K562 (cell line): Measurements from ENCODE around the gene HMG20B. TPM values are rescaled to one million over a fixed set of nuclear protein-coding genes. Genes with fewer than 3 reads are reported as not detected.

Experiments
- CBFA2T2 ChIP-seq: fragments of 450-650 bp; conservative IDR thresholded peaks from 2 replicates; pipeline ENCODE4 v1.6.1; 2017; ENCODE audit warnings: mild to moderate bottlenecking
- DACH1 ChIP-seq: fragments of 450-650 bp; IDR thresholded peaks from 2 replicates; pipeline ENCODE4 v1.6.1; 2018; ENCODE audit not compliant: partially characterized antibody
- NKRF ChIP-seq: fragments of 450-650 bp; IDR thresholded peaks from 2 replicates; pipeline ENCODE4 v1.6.1; 2016; ENCODE audit warnings: borderline replicate concordance
- NUFIP1 ChIP-seq: fragments of 450-650 bp; IDR thresholded peaks from 2 replicates; pipeline ENCODE4 v1.6.1; 2018; ENCODE audit not compliant: partially characterized antibody
- PRMT5 ChIP-seq: sonication (generic); formaldehyde crosslinking; IDR thresholded peaks from 2 replicates; pipeline ENCODE4 v1.5.0; 2020; ENCODE audit warnings: missing genetic modification reagents
- SMARCB1 ChIP-seq: IDR thresholded peaks from 2 replicates; pipeline ENCODE4 v1.6.1; 2011; ENCODE audit warnings: improper control_type of control experiment, low read depth; ENCODE audit not compliant: insufficient read length
- SMC3 ChIP-seq: conservative IDR thresholded peaks from 2 replicates; pipeline ENCODE4 v1.6.1; 2011; ENCODE audit warnings: low read depth, low read length, improper control_type of control experiment; ENCODE audit not compliant: insufficient read depth
- SNAPC5 ChIP-seq: fragments of 250-450 bp; sonication (Bioruptor Pico); IDR thresholded peaks from 2 replicates; pipeline ENCODE4 v1.8.0; 2021; ENCODE audit warnings: moderate library complexity, mild to moderate bottlenecking, inconsistent platforms
- TAF1 ChIP-seq: IDR thresholded peaks from 2 replicates; pipeline ENCODE4 v1.6.1; 2011; ENCODE audit warnings: mild to moderate bottlenecking, low read length, moderate library complexity; ENCODE audit not compliant: insufficient read depth, control insufficient read depth, severe bottlenecking; ENCODE audit errors: extremely low read depth
- TGIF2 ChIP-seq: sonication (generic); formaldehyde crosslinking; IDR thresholded peaks from 2 replicates; pipeline ENCODE4 v1.8.1; 2022; ENCODE audit warnings: mild to moderate bottlenecking, missing genetic modification reagents, moderate library complexity
- TSC22D4 ChIP-seq: fragments of 450-650 bp; IDR thresholded peaks from 2 replicates; pipeline ENCODE4 v1.6.1; 2016; ENCODE audit warnings: missing genetic modification characterization, missing biosample characterization, control low read depth
- ZNF3 ChIP-seq: fragments of 250-450 bp; sonication (Bioruptor Pico); IDR thresholded peaks from 2 replicates; pipeline ENCODE4 v1.5.0; 2021; ENCODE audit warnings: mild to moderate bottlenecking, moderate library complexity
- ZNF407 ChIP-seq: fragments of 450-650 bp; IDR thresholded peaks from 2 replicates; pipeline ENCODE4 v1.6.1; 2016; ENCODE audit warnings: low read depth
- ZNF764 ChIP-seq: fragments of 250-450 bp; sonication (Bioruptor Pico); IDR thresholded peaks from 2 replicates; pipeline ENCODE4 v1.4.0; 2020; ENCODE audit warnings: low read depth, mild to moderate bottlenecking, moderate library complexity
- polyA plus RNA-seq, 8 experiments: library from polyadenylated mRNA; depleted of rRNA in 4 of 8; stranded (reverse) in 5 of 8; unstranded in 3 of 8; fragments of >200 nt; fragmentation: Nextera tagmentation in 2 of 8; fragmentation: Illumina TruSeq in 1 of 8; extraction: Ambion mirVana in 2 of 8; extraction: Trizol in 1 of 8; gene quantifications; 2 replicates each; pipeline versions ENCODE4 v1.2.1 to v1.2.3, GENCODE V29; 2011 to 2014; ENCODE audit warnings: inconsistent platforms in 1 of 8, missing spikeins in 1 of 8
- total RNA-seq, 7 experiments: library from RNA; depleted of rRNA in 6 of 7; stranded (reverse); fragments of >200 nt in 6 of 7; fragmentation: Illumina TruSeq in 2 of 7; extraction: Trizol in 2 of 7; gene quantifications; 2 replicates each; pipeline versions ENCODE4 v1.2.1 to v1.2.3, GENCODE V29; 2011 to 2021; ENCODE audit warnings: low replicate concordance in 1 of 7

HMG20B gene
- total and polyA plus RNA-seq, 9 of the 15 experiments (the other 6 are each of a cell fraction or from before 2014, with no cell fraction given), result 0.35 to 172 (median 38.6) TPM

- no peak for TF ChIP-seq ZNF407
- no peak for TF ChIP-seq NUFIP1
- no peak for TF ChIP-seq SMARCB1
- TF ChIP-seq ZNF3 (CRISPR knock-in tag), result no peak
- no peak for TF ChIP-seq ZNF764 (CRISPR knock-in tag)
- no peak for TF ChIP-seq PRMT5 (CRISPR knock-in tag)
- TF ChIP-seq SNAPC5, result no peak
- no peak for TF ChIP-seq TSC22D4
- TF ChIP-seq TAF1, result no peak
- TF ChIP-seq CBFA2T2, result no peak
- TF ChIP-seq SMC3, result peak; percentile 93
- TF ChIP-seq NKRF, result peak; percentile 38; the same call in 1 of the 2 replicates
- no peak for TF ChIP-seq DACH1
- no peak for TF ChIP-seq TGIF2 (CRISPR knock-in tag)
Measured at GRCh38 chr19:3544742-3545668, 27.7 kb upstream of the HMG20B start (continued).
